ENCODE measurements around the gene ZSCAN21.
A peak's percentile ranks its signal among the peaks of the same experiment; 100 is the strongest.

ZSCAN21 gene

DNA sequence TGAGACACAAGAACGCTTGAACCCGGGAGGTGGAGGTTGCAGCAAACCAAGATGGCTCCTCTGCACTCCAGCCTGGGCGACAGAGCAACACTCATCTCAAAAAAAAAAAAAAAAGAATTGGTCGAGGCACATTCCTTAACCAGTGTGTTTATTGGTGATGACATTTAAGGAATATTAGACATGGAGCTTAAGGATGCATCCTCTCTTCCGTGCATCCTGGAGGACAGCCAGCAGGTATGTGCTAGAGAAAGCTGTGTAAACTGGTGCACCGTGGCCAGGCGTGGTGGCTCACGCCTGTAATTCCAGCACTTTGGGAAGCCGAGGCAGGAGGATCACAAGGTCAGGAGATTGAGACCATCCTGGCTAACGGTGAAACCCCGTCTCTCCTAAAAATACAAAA, 22.4 kb upstream of the ZSCAN21 start:
- no peak for DNase-seq (ENCODE audit: low read depth in 2 of 2)

DNA sequence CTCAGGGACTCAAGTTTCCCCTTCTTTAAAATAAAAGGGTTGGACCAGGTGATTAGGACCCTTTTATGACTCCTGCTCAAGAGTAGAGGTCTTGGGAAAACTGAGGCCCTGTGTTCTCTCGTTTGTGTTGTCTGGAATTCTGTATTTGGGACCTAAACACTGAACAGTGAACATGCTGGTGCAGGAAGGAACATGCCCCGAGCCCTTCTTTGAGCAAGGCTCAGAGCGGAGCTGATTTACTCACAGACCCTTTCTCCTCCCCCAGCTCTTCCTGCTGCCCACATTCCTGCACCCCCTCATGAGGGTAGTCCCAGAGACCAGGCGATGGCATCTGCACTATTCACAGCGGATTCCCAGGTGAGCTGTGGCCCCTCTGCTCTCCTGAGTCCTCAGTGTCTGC, 20.0 kb upstream of the ZSCAN21 start:
- no peak for DNase-seq (ENCODE audit: low read depth in 2 of 2)

DNA sequence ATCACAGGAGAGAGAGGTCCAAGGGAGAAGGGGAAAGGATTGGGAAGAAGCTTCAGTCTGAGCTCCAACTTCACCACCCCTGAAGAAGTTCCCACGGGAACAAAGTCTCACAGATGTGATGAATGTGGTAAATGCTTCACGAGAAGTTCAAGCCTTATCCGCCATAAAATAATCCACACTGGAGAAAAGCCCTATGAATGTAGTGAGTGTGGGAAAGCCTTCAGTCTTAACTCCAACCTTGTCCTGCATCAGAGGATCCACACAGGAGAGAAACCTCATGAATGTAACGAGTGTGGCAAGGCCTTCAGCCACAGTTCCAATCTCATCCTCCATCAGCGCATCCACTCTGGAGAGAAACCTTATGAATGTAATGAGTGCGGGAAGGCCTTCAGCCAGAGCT, 16.0 kb upstream of the ZSCAN21 start:
- no peak for DNase-seq (ENCODE audit: low read depth in 2 of 2)

DNA sequence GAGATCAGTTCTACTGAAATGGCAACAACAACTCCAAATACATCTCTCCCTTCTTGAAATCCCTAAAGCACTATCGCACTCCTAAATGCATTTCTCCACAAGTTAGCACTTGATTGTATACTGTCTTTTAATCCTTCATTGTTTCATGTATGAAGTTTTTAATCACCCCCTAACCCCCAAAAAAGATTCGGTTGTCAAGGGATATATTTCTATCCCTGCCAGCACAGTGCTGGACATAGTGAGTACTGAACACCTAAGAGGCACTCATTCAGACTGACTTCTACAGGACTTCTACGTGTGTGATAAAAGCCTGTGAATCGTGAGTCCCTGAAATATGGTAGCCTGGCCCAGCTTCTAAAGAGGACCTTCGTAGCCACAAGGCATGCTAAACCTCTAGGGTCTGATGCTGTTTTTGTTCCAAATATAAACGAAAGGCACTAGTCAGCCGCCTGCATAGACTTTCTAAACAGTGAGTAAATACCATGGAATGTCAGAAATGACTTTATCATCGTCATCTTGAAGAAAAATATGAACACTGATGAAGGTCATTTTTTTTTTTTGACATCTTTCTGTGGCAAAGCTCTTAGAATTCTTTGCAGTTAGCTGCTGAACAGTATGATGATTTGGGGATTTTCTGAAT, 14.6 kb upstream of the ZSCAN21 start:
- DNase-seq (ENCODE audit: low read depth in 2 of 2) = no peak

DNA sequence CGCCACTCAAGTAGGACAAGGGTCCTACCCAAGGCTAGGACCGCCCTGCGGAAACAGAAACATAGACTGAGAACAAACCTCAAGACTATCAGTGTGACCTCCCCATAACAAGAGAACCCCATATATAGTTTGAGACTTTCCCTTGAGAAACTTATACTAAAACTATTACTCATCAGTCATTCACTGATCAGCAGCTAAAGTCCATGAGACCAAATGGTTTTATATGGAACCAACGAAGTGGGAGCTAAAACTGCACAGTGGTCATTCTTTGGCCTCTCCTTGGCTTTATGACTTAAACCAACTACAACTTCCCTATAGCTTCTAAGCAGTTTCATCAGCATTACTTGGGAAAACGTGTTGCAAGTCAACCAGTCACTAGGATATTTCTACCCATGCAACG, 13.7 kb upstream of the ZSCAN21 start:
- DNase-seq (ENCODE audit: low read depth in 2 of 2) = no peak

DNA sequence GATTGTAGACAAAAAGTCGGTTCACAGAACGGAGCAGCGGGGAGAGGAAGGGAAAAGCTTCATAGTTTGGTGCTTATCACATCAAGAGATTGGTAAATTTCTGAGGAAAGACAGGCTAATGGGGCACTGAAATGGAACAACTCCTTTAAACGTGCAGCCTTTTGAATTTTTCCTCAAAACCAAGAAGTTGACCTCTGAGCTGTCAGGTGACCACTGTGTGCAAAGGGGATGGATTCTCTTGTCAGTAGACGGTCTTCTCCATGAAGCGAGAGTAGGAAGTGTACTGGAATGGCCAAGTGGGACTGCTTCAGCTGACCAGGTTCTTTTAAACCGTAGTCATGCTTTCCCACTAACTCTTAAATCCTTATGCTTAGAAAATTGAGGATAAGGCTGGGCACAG, 11.2 kb upstream of the ZSCAN21 start:
- no peak for DNase-seq (ENCODE audit: low read depth in 2 of 2)

DNA sequence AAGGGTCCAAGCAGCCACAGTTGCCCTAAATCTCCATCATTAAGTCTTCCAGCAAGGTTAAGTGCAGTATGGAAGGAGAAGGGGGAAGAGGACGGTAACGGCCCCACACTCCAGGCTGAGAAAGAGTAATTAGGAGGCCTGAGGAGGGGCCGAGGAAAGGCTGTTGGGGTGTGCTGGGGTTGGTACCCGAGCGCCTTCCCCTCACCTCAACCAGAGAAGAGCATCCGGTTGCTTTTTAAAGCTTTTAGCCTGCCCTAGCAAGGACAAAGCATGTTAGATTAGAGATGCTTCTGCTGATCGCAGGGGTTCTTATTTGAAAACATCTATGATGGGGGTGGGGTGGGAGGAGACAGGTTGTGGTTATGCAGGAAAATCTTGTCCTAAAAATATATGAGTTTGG, 9.0 kb upstream of the ZSCAN21 start:
- no peak for DNase-seq (ENCODE audit: low read depth in 2 of 2)

DNA sequence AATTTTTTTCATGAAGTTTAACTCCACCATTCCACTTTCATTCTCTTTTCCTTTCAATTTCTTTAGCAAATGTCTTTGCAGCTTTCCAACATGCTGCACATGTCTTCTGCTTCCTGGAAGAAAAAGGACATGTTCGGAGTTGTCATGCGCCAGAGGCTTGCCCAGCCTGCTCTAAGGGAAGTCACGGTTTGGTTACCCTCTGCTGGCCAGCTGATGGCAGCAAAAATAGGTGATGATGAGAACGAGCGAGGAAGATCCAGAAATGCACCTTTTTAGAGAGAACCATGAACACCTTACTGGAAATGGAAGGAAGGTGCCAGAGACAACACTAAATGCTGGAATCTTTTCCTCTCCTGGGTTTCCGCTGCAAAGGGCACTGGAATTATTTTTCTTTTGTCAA, 4.9 kb upstream of the ZSCAN21 start:
- DNase-seq (ENCODE audit: low read depth in 2 of 2) = no peak

DNA sequence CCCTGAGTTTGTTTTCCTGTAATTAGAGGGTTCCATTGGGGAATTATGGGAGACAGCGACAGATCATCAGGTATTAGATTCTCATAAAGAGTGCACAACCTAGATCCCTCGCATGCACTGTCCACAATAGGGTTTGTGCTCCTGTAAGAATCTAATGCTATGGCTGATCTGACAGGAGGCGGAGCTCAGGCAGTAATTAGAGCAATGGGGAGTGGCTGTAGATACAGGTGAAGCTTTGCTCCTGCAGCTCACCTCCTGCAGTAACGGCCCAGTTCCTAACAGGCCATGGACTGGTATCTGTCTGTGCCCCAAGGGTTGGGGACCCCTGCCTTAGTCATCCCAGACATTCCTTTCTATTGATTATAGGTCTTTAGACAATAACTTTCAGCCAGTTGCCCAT, 894 bp upstream of the ZSCAN21 start:
- DNase-seq (ENCODE audit: low read depth in 2 of 2) = no peak

DNA sequence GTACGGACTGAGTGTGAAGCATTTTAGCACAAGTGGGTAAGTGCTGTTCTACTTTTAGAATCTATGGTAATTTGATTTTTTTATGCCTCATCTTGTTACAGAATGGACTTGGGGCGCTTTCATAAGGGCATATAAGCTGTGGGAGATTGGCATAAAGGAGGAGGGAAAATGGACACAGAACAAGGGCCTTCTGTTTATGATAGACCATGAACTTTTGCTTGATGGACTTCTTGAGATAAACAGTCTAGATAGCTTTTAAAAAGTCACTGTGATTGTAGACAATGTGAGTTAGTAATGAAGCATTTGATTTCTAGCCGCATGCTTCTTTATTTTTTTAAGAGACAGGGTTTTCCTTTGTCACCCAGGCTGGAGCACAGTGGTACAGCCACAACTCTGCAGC, 2.0 kb downstream of the ZSCAN21 start:
- DNase-seq (ENCODE audit: low read depth in 2 of 2) = no peak

DNA sequence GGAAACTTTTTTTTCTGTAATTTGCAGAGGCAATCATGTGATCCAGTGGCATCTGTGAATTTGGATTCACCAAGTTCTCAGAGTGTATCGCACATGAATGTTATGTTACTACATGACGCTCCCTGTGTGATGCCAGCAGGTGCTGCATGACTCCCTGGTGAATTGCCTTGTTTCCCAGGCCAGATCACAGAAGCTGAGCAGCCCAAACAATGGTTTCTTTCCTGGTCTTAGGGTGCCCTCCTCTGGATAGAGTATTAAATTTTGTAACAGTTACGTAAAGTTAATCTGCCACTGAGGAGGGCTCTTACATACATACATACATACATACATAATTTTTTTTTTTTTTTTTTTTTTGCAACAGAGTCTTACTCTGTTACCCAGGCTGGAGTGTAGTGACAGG, 3.6 kb downstream of the ZSCAN21 start:
- peak in 1 of 2 experiments; percentile 9 for DNase-seq (ENCODE audit: low read depth in 2 of 2)

DNA sequence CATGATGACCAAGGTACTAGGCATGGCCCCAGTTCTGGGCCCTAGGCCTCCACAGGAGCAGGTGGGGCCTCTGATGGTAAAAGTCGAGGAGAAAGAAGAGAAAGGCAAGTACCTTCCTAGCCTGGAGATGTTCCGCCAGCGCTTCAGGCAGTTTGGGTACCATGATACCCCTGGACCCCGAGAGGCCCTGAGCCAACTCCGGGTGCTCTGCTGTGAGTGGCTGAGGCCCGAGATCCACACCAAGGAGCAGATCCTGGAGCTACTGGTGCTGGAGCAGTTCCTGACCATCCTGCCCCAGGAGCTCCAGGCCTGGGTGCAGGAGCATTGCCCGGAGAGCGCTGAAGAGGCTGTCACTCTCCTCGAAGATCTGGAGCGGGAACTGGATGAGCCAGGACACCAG, 7.4 kb downstream of the ZSCAN21 start:
- DNase-seq (ENCODE audit: low read depth in 2 of 2) = no peak

DNA sequence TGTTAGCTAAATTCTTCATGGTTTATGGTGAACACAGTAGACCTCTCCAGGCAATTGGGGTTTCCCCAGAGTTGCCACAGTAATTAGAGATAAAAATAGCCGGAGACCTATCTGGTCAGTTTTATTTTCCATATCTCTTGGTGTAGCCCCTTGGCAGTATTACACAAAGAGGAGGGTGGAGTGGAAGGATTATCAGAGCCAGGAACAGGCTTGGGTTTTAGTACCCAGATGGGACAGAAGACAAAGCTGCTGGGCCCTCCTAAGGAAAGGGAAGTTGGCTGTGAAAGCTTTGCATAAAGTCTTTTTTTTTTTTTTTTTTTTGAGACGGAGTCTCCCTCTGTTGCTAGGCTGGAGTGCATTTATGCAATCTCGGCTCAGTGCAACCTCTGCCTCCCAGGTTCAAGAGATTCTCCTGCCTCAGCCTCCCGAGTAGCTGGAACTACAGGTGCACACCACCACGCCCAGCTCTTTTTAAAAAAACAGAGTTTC, 9.7 kb downstream of the ZSCAN21 start:
- DNase-seq (ENCODE audit: low read depth in 2 of 2) = no peak

DNA sequence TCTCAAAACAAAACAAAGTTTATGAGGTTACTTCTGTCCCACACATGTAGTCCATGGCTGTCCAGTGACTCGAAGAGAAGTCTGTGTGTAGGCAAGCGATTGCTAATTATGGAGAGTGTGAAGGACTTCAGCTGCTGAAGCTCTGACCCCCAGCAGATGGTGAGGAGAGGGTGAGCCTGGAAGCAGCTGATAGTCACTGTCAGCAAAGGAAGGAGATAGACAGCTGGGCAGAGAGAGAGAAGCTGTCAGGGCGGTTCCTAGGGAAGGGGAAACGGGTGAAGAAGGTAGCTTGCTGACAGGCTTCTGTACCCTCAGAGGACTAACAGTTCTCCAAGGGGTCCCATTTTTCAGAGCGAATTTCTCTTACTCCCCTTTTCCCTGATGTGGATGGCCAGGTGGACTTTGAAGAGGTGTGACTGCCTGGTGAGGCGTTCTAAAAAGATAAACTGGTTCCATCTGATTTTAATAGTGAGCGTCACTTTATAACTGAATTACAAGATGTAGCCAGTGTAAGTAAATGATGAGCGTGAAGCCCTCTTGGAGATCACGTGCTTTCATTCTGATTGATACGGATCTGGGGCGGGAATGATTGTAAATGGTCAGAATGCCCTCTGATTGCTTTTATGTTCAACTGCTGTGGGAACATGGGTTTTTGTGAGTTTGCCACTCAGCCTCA, 12.1 kb downstream of the ZSCAN21 start:
- no peak for DNase-seq (ENCODE audit: low read depth in 2 of 2)

DNA sequence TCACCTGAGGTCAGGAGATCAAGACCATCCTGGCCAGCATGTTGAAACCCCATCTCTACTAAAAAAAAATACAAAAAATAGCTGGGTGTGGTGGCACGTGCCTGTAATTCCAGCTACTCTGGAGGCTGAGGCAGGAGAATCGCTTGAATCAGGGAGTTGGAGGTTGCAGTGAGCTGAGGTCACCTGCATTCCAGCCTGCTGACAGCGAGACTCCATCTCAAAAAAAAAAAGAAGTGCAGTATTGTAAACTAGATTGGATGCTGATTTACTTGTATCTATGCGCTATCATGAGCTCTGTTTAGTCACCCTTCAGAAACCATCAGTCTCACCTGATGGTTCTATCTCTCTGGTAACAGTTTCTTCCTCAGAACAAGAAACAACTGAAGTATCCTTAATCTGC, 13.8 kb downstream of the ZSCAN21 start:
- DNase-seq (ENCODE audit: low read depth in 2 of 2) = no peak

DNA sequence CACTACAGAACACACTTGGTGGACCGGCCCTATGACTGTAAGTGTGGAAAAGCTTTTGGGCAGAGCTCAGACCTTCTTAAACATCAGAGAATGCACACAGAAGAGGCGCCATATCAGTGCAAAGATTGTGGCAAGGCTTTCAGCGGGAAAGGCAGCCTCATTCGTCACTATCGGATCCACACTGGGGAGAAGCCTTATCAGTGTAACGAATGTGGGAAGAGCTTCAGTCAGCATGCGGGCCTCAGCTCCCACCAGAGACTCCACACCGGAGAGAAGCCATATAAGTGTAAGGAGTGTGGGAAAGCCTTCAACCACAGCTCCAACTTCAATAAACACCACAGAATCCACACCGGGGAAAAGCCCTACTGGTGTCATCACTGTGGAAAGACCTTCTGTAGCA, 14.6 kb downstream of the ZSCAN21 start:
- no peak for DNase-seq (ENCODE audit: low read depth in 2 of 2)

DNA sequence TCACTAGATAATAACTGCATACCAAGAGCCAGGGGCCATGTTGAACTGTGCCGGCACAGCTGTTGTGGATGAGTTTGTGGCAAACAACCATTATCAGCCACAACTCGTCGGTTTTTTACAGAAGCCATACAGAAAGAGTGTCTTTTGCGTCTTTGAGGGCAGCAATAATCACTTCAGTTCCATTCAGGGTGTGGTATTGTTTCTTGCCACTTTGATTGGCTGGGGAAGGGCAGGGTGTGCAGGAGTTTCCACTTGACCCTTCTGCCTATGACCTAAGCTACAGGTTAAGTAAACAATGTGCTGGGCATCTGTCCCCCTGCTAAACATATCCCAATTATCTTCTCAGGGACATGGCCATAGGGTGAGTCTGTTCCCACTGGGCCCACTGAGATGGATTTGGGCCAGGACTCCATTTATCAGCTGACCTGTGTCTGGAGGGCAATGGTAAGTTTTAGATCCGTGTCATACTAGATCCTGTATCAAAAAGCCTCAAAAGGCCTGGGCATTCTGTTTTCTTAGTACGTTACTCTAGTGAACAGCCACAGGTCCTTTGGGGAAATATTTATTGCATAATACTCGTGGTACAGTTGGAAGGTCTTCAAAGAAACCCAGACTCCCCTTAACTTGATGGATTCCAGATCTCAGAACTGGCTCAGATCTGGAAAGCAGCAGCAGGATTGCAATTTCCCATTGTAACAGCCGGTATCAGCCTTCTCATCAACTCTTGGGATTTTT, 16.0 kb downstream of the ZSCAN21 start:
- peak; percentile 73 to 74 for DNase-seq (ENCODE audit: low read depth in 2 of 2)

DNA sequence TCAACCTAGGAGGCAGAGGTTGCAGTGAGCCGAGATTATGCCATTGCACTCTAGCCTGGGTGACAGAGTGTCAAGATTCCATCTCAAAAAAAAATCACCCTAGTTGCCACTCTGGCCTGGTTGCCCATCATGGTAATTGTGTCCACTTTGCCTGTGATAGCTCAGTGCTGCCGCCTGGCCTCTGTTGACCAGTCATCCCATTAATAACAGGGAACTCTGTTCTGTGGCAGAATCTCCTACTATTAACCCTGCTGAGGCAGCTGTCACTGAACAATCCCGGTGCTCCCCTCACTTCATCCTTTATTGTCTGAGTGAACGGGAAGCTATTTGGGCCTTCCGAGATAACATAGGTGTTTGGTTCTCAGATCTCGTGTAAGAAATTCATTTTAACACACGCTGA, 17.4 kb downstream of the ZSCAN21 start:
- DNase-seq (ENCODE audit: low read depth in 2 of 2) = no peak

DNA sequence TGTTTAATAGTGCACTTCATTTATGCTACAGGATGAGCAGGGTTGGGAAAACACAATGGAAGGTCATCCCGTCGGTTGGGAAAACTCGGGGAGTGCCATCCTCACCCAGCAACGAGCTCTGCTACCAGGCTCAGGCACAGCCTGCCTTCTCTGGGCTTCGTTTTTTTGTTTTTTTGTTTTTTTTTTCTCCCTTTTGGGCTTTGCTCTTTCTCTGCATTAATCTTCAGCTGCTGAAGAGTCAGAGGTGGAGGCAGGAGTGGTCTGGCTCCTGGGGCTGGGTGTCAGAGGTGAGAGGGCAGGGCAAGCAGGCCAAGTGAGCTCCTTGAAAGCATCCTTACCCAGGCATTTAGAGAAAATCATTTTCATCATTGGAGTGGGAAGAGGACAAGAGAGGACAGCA, 20.4 kb downstream of the ZSCAN21 start:
- no peak for DNase-seq (ENCODE audit: low read depth in 2 of 2)

DNA sequence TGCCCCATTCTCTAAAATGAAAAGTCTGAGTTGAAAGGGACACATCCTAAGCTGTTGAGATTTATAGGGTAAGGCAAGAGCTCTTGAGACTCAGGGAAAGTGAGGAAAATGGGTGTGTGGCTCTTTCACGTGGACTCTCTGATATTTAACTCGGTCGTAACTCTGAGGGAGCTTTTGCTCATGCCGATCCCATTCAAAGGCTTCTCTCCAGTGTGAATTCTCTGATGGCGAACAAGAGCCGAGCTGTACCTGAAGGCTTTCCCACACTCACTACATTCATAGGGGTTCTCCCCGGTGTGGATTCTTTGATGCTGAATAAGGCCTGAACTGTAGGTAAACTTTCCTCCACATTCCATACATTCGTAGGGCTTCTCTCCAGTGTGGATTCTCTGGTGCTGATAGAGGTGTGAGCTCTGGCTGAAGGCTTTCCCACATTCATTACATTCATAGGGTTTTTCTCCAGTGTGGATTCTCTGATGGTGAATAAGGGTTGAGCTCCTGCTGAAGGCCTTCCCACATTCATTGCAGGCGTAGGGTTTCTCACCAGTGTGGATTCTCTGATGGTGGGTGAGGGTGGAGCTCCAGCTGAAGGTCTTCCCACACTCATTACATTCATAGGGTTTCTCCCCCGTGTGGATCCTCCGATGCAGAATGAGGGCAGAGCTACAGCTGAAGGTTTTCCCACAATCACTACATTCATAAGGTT, 21.6 kb downstream of the ZSCAN21 start:
- DNase-seq (ENCODE audit: low read depth in 2 of 2) = no peak

DNA sequence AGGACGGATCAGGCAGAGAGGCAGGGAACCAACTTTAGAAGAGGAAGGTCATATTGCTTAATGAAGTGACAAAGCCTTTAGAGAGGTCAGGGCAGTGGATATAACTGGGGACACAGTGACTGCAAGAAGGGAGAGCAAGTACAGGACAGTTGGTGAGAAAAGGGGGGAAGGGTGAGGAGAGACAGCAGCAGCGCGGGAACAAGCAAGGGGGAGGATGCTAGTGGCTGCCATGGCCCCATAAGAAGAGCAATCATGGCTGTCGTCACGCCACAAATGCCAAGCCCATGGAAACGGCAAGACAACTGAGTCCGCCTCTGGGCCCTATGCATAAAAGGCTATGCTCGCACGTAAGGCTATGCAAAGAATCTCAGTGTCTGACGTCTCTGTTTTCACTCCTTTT, 22.9 kb downstream of the ZSCAN21 start:
- DNase-seq (ENCODE audit: low read depth in 2 of 2) = no peak

DNA sequence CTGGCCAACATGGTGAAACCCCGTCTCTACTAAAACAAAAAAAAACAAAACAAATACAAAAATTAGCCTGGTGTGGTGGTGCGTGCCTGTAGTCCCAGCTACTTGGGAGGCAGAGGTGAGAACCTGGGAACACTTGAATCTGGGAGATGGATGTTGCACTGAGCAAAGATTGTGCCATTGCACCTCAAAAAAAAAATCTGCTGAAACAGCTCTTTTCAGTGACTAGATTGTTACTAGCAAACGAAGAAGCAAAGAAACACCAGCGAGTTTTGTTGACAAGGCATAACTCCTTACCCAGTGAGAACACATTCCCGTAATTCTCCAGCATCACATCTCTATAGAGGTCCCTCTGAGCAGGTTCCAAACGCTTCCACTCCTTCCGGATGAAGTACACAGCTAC, 25.3 kb downstream of the ZSCAN21 start:
- DNase-seq (ENCODE audit: low read depth in 2 of 2) = no peak

DNA sequence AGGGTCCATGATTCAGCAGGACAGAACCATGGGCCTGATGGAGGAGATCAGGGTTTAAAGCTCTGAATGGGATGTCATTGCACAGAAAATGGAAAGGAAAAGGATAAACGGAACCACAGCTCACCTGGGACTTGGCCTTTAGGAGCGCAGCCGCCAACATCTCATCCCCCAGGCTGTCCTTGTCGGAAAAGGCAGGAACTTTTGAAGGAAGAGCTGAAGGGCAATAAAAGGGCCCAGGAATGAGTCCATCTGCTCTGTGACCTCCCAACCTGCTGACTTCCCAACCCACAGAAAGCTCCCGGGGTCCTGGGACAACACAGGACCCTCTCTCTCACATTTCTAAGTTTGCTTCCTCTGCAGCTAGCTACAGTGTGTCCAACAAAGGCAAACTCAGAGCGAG, 25.8 kb downstream of the ZSCAN21 start:
- no peak for DNase-seq (ENCODE audit: low read depth in 2 of 2)
